GM19438 (cell line): ENCODE results near the gene OR10T2.
"Not testable (repeated sequence)": the region's sequence is repeated elsewhere in the genome, so short reads cannot be mapped to it uniquely, and the experiment has no call there.

Source experiments
- ATAC-seq: cut with Tn5 transposase; IDR thresholded peaks from one replicate; pipeline ENCODE4 v1.9.1; 2021; ENCODE audit warnings: low read depth; ENCODE audit not compliant: unreplicated experiment

The OR10T2 gene

GRCh38 chr1:158357441-158357840, 41.8 kb downstream of the OR10T2 start:
- ATAC-seq, result no peak

- ATAC-seq, result no peak
Measured at GRCh38 chr1:158356616-158357015, 42.6 kb downstream of the OR10T2 start.

- ATAC-seq, result no peak
Measured at GRCh38 chr1:158355773-158356285, 43.4 kb downstream of the OR10T2 start.

- no peak for ATAC-seq
Measured at GRCh38 chr1:158354255-158354654, 45.0 kb downstream of the OR10T2 start.

GRCh38 chr1:158353303-158354075, 45.8 kb downstream of the OR10T2 start, which contains the start of gene CD1E:
Gene CD1E (plus strand): TSS chr1:158353894. CDS start chr1:158353989, 95 bp downstream.
- no peak for ATAC-seq

GRCh38 chr1:158348946-158349345, 50.3 kb downstream of the OR10T2 start:
- ATAC-seq, result not testable (repeated sequence)
